HG03045 (cell line): Measurements from ENCODE around the gene OSR1.
"Not testable (repeated sequence)": the region's sequence is repeated elsewhere in the genome, so short reads cannot be mapped to it uniquely, and the experiment has no call there.

ENCODE experiments used
- ATAC-seq: cut with Tn5 transposase; IDR thresholded peaks from one replicate; pipeline ENCODE4 v1.9.1; 2021; ENCODE audit warnings: mild to moderate bottlenecking, moderate library complexity; ENCODE audit not compliant: unreplicated experiment

OSR1 gene

GRCh38 chr2:19337202-19337601 is 21.2 kb downstream of the OSR1 start:
- no peak for ATAC-seq

GRCh38 chr2:19336781-19337180 is 21.6 kb downstream of the OSR1 start:
- no peak for ATAC-seq

- no peak for ATAC-seq
Measured at GRCh38 chr2:19332503-19332902, 25.9 kb downstream of the OSR1 start.

GRCh38 chr2:19331450-19331849 is 27.0 kb downstream of the OSR1 start:
- ATAC-seq: no peak

GRCh38 chr2:19330436-19330835 is 28.0 kb downstream of the OSR1 start:
- no peak for ATAC-seq

- ATAC-seq: no peak
Measured at GRCh38 chr2:19329445-19329844, 29.0 kb downstream of the OSR1 start.

GRCh38 chr2:19327496-19327895 is 30.9 kb downstream of the OSR1 start:
- ATAC-seq: no peak

GRCh38 chr2:19321946-19322345 is 36.5 kb downstream of the OSR1 start:
- ATAC-seq: no peak

GRCh38 chr2:19320813-19321212 is 37.6 kb downstream of the OSR1 start:
- no peak for ATAC-seq

GRCh38 chr2:19319698-19320097 is 38.7 kb downstream of the OSR1 start:
- no peak for ATAC-seq

GRCh38 chr2:19319064-19319463 is 39.4 kb downstream of the OSR1 start:
- ATAC-seq: no peak

GRCh38 chr2:19313553-19313952 is 44.9 kb downstream of the OSR1 start:
- no peak for ATAC-seq

- no peak for ATAC-seq
Measured at GRCh38 chr2:19312949-19313348, 45.5 kb downstream of the OSR1 start.

GRCh38 chr2:19306065-19306464 is 52.4 kb downstream of the OSR1 start:
- not testable (repeated sequence) for ATAC-seq

GRCh38 chr2:19305400-19306055 is 52.9 kb downstream of the OSR1 start:
- not testable (repeated sequence) for ATAC-seq

- ATAC-seq: no peak
Measured at GRCh38 chr2:19301706-19302105, 56.7 kb downstream of the OSR1 start.
